Measurements from ENCODE around the gene ZNF618.

ZNF618 gene

GRCh38 chr9:113921396-113921925 is 45.4 kb downstream of the ZNF618 start:
- Histone ChIP-seq H3K36me3 (ENCODE audit: insufficient read depth, low read length) (0 out of 2 replicates have a peak, but pooled peaks cover 4% of the 10 kb centered on the region), H3K4me2 (ENCODE audit: low read depth, low read length, poor library complexity, severe bottlenecking) (no peak overlapping the region), H3K9ac (ENCODE audit: low read depth, low read length, poor library complexity, severe bottlenecking) (no peak overlapping the region)

GRCh38 chr9:113922160-113922559 is 46.1 kb downstream of the ZNF618 start:
- H3K4me1 ChIP-seq (ENCODE audit: insufficient read depth, low read length, poor library complexity, severe bottlenecking): no peaks in the 10 kb centered on the region
- no peak overlapping the region for H3K4me3 ChIP-seq (ENCODE audit: low read length, poor library complexity, severe bottlenecking)
- TF ChIP-seq EZH2phosphoT487 (IDR thresholded peaks at IDR 0.05; ENCODE audit: borderline replicate concordance): no peak
- TF ChIP-seq, protein P1, sequence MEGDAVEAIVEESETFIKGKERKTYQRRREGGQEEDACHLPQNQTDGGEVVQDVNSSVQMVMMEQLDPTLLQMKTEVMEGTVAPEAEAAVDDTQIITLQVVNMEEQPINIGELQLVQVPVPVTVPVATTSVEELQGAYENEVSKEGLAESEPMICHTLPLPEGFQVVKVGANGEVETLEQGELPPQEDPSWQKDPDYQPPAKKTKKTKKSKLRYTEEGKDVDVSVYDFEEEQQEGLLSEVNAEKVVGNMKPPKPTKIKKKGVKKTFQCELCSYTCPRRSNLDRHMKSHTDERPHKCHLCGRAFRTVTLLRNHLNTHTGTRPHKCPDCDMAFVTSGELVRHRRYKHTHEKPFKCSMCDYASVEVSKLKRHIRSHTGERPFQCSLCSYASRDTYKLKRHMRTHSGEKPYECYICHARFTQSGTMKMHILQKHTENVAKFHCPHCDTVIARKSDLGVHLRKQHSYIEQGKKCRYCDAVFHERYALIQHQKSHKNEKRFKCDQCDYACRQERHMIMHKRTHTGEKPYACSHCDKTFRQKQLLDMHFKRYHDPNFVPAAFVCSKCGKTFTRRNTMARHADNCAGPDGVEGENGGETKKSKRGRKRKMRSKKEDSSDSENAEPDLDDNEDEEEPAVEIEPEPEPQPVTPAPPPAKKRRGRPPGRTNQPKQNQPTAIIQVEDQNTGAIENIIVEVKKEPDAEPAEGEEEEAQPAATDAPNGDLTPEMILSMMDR (conservative IDR thresholded peaks at IDR 0.05; ENCODE audit: low read length): no peak
- H3K9me2 ChIP-seq (replicated peaks; ENCODE audit: low read depth, low read length): no peaks in the 10 kb centered on the region
- H3K27me3 ChIP-seq (ENCODE audit: insufficient read depth, low read length, poor library complexity, severe bottlenecking): no peaks in the 10 kb centered on the region
- no peak overlapping the region for H3K9ac ChIP-seq (ENCODE audit: low read depth, low read length, poor library complexity, severe bottlenecking)
- no peaks in the 10 kb centered on the region for H4K20me1 ChIP-seq (ENCODE audit: insufficient read depth, low read length, poor library complexity, severe bottlenecking)
- no peaks in the 10 kb centered on the region for H3F3A ChIP-seq (ENCODE audit: low read depth)
- peaks cover 3% of the 10 kb centered on the region; the same call in 1 of the 2 replicates for H3K9me3 ChIP-seq (ENCODE audit: insufficient read depth, low read depth, low read length)
- peaks cover 16% of the 10 kb centered on the region; the same call in 1 of the 2 replicates for H3K79me2 ChIP-seq (ENCODE audit: insufficient read depth, low read length)
- no peak overlapping the region for H3K4me2 ChIP-seq (ENCODE audit: low read depth, low read length, poor library complexity, severe bottlenecking)
- no peak overlapping the region for H2AFZ ChIP-seq (ENCODE audit: low read length)
- H3K36me3 ChIP-seq (ENCODE audit: insufficient read depth, low read length): 0 out of 2 replicates have a peak, but pooled peaks cover 4% of the 10 kb centered on the region

More at GRCh38 chr9:113921396-113921925, 45.4 kb downstream of the ZNF618 start:
- Histone ChIP-seq H3K9me3 (ENCODE audit: insufficient read depth, low read depth, low read length) (peaks cover 3% of the 10 kb centered on the region; the same call in 1 of the 2 replicates), H3K4me1 (ENCODE audit: insufficient read depth, low read length, poor library complexity, severe bottlenecking) (no peaks in the 10 kb centered on the region), H3K27me3 (ENCODE audit: insufficient read depth, low read length, poor library complexity, severe bottlenecking) (no peaks in the 10 kb centered on the region), H3K79me2 (ENCODE audit: insufficient read depth, low read length) (peaks cover 17% of the 10 kb centered on the region; the same call in 1 of the 2 replicates), H3F3A (ENCODE audit: low read depth) (no peaks in the 10 kb centered on the region), H4K20me1 (ENCODE audit: insufficient read depth, low read length, poor library complexity, severe bottlenecking) (no peaks in the 10 kb centered on the region), H2AFZ (ENCODE audit: low read length) (no peak overlapping the region), H3K4me3 (ENCODE audit: low read length, poor library complexity, severe bottlenecking) (no peak overlapping the region), H3K9me2 (replicated peaks; ENCODE audit: low read depth, low read length) (no peaks in the 10 kb centered on the region)
- TF ChIP-seq, protein P1 (conservative IDR thresholded peaks at IDR 0.05; ENCODE audit: low read length): no peak
- no peak for TF ChIP-seq EZH2phosphoT487 (IDR thresholded peaks at IDR 0.05; ENCODE audit: borderline replicate concordance)

- Histone ChIP-seq H4K20me1 (ENCODE audit: insufficient read depth, low read length, poor library complexity, severe bottlenecking) (no peaks in the 10 kb centered on the region), H3K9ac (ENCODE audit: low read depth, low read length, poor library complexity, severe bottlenecking) (no peak overlapping the region), H3K79me2 (ENCODE audit: insufficient read depth, low read length) (peaks cover 33% of the 10 kb centered on the region; the same call in 1 of the 2 replicates), H3F3A (ENCODE audit: low read depth) (no peaks in the 10 kb centered on the region), H3K27me3 (ENCODE audit: insufficient read depth, low read length, poor library complexity, severe bottlenecking) (no peaks in the 10 kb centered on the region), H3K9me2 (replicated peaks; ENCODE audit: low read depth, low read length) (no peaks in the 10 kb centered on the region), H3K36me3 (ENCODE audit: insufficient read depth, low read length) (0 out of 2 replicates have a peak, but pooled peaks cover 4% of the 10 kb centered on the region), H3K4me2 (ENCODE audit: low read depth, low read length, poor library complexity, severe bottlenecking) (no peak overlapping the region), H2AFZ (ENCODE audit: low read length) (no peak overlapping the region), H3K4me1 (ENCODE audit: insufficient read depth, low read length, poor library complexity, severe bottlenecking) (no peaks in the 10 kb centered on the region), H3K9me3 (ENCODE audit: insufficient read depth, low read depth, low read length) (peaks cover 16% of the 10 kb centered on the region), H3K4me3 (ENCODE audit: low read length, poor library complexity, severe bottlenecking) (no peak overlapping the region)
- TF ChIP-seq, protein P1 (conservative IDR thresholded peaks at IDR 0.05; ENCODE audit: low read length): no peak
- TF ChIP-seq EZH2phosphoT487 (IDR thresholded peaks at IDR 0.05; ENCODE audit: borderline replicate concordance): no peak
Measured at GRCh38 chr9:113926211-113926610, 50.1 kb downstream of the ZNF618 start.
